Measurements from ENCODE around the gene PIK3CD. TPM values are rescaled to one million over a fixed set of nuclear protein-coding genes. Genes with fewer than 3 reads are reported as not detected.
A peak's percentile ranks its signal among the peaks of the same experiment; 100 is the strongest.
"Not testable (repeated sequence)": the region's sequence is repeated elsewhere in the genome, so short reads cannot be mapped to it uniquely, and the experiment has no call there.

The PIK3CD gene
- total and polyA plus RNA-seq, 8 donors: 5.1 to 44.2 (median 6.1) TPM

GRCh38 chr1:9621032-9621431 is 30.5 kb upstream of the PIK3CD start:
- peaks cover 0 to 47% of the 10 kb centered on the region in 2 donors for H3K27me3 ChIP-seq
- H3K27ac ChIP-seq: no peak overlapping the region
- intact Hi-C loops (cut with DNase I): loop anchor here in 1 of 2 donors (10.0 kb wide), 2 partner anchors 104 to 244 kb away; no protein-coding TSS in a partner anchor
- H3K4me1 ChIP-seq: peaks cover 0 to 1% of the 10 kb centered on the region in 2 donors
- TF ChIP-seq CTCF (IDR thresholded peaks at IDR 0.05): no peak
- no peak overlapping the region for H3K4me3 ChIP-seq
- no peaks in the 10 kb centered on the region for H3K9me3 ChIP-seq
- DNase-seq (no peak), ATAC-seq (no peak)
- H3K36me3 ChIP-seq: no peaks in the 10 kb centered on the region

- peaks cover 0 to 44% of the 10 kb centered on the region in 2 donors for H3K27me3 ChIP-seq
- peaks cover 0 to 31% of the 10 kb centered on the region in 2 donors for H3K4me1 ChIP-seq
Measured at GRCh38 chr1:9624081-9624480, 27.4 kb upstream of the PIK3CD start.

GRCh38 chr1:9625030-9625429 is 26.5 kb upstream of the PIK3CD start:
- H3K9me3 ChIP-seq, H3K27ac ChIP-seq, ATAC-seq, H3K4me3 ChIP-seq, H3K36me3 ChIP-seq, DNase-seq: not testable (repeated sequence)
- H3K4me1 ChIP-seq: peaks cover 0 to 41% of the 10 kb centered on the region in 2 donors
- intact Hi-C loops (cut with DNase I): loop anchor here in 1 of 2 donors (10.0 kb wide), 2 partner anchors 100 to 240 kb away; no protein-coding TSS in a partner anchor
- H3K27me3 ChIP-seq: peaks cover 0 to 38% of the 10 kb centered on the region in 2 donors

More at GRCh38 chr1:9624081-9624480, 27.4 kb upstream of the PIK3CD start:
- Histone ChIP-seq H3K4me3 (no peak overlapping the region), H3K9me3 (no peaks in the 10 kb centered on the region), H3K36me3 (no peaks in the 10 kb centered on the region), H3K27ac (no peak overlapping the region)
- ATAC-seq (no peak), DNase-seq (no peak)
- no peak for TF ChIP-seq CTCF (IDR thresholded peaks at IDR 0.05)
- intact Hi-C loops (cut with DNase I): loop anchor here in 1 of 2 donors (10.0 kb wide), 2 partner anchors 101 to 241 kb away; no protein-coding TSS in a partner anchor

- intact Hi-C loops (cut with DNase I): loop anchor here in 1 of 2 donors (10.0 kb wide), 2 partner anchors 99 to 239 kb away; no protein-coding TSS in a partner anchor
- Histone ChIP-seq H3K27me3 (peaks cover 0 to 30% of the 10 kb centered on the region in 2 donors), H3K36me3 (no peaks in the 10 kb centered on the region), H3K4me3 (peak overlapping the region in 1 of 2 donors; percentile 24), H3K27ac (no peak overlapping the region), H3K9me3 (no peaks in the 10 kb centered on the region), H3K4me1 (peaks cover 0 to 52% of the 10 kb centered on the region in 2 donors)
- no peak for TF ChIP-seq CTCF (IDR thresholded peaks at IDR 0.05)
- ATAC-seq (no peak), DNase-seq (no peak)
Measured at GRCh38 chr1:9626201-9626608, 25.3 kb upstream of the PIK3CD start.

GRCh38 chr1:9628541-9629444 is 22.7 kb upstream of the PIK3CD start:
- ATAC-seq: no peak
- TF ChIP-seq CTCF (IDR thresholded peaks at IDR 0.05): no peak
- Histone ChIP-seq H3K27ac (peak overlapping the region in 1 of 2 donors; percentile 77), H3K36me3 (no peaks in the 10 kb centered on the region), H3K4me3 (peak overlapping the region in 1 of 2 donors; percentile 31), H3K27me3 (peaks cover 0 to 30% of the 10 kb centered on the region in 2 donors), H3K9me3 (no peaks in the 10 kb centered on the region), H3K4me1 (peaks cover 0 to 61% of the 10 kb centered on the region in 2 donors)
- no peak for DNase-seq
- intact Hi-C loops (cut with DNase I): loop anchor here in 1 of 2 donors (10.0 kb wide), 2 partner anchors 96 to 236 kb away; no protein-coding TSS in a partner anchor

All from left lung (tissue), 10 donors.